Mesodermal cell (in vitro differentiated cells): ENCODE data around the gene EPHB2.

Source experiments
- H3K27ac ChIP-seq: 2 replicates; pipeline ENCODE4 v1.7.0; 2013; ENCODE audit warnings: mild to moderate bottlenecking, low read depth, low read length, moderate library complexity; ENCODE audit not compliant: severe bottlenecking
- H3K36me3 ChIP-seq: 2 replicates; pipeline ENCODE4 v1.7.1; 2013; ENCODE audit warnings: mild to moderate bottlenecking, low read length, moderate library complexity; ENCODE audit not compliant: control insufficient read depth, insufficient read depth
- H3K4me1 ChIP-seq: one replicate; pipeline ENCODE4 v1.7.1; 2013; ENCODE audit warnings: mild to moderate bottlenecking, low read length; ENCODE audit not compliant: insufficient read depth, control insufficient read depth, poor library complexity, severe bottlenecking
- H3K4me3 ChIP-seq: 2 replicates; pipeline ENCODE4 v1.7.0; 2013; ENCODE audit warnings: low read length, control low read depth, mild to moderate bottlenecking; ENCODE audit not compliant: insufficient read depth, poor library complexity, severe bottlenecking; ENCODE audit errors: extremely low read depth
- H3K9me3 ChIP-seq: 2 replicates; pipeline ENCODE4 v1.7.1; 2013; ENCODE audit warnings: mild to moderate bottlenecking, low read length, moderate library complexity; ENCODE audit not compliant: control insufficient read depth
- WGBS, 2 experiments: methylation state at CpG; one replicate each; pipeline ENCODE4 v1.1.5; 2013; ENCODE audit warnings: missing lambda C conversion rate in 2 of 2; ENCODE audit not compliant: insufficient coverage in 2 of 2; 5-methylcytosine and 5-hydroxymethylcytosine counted together

The EPHB2 gene

DNA sequence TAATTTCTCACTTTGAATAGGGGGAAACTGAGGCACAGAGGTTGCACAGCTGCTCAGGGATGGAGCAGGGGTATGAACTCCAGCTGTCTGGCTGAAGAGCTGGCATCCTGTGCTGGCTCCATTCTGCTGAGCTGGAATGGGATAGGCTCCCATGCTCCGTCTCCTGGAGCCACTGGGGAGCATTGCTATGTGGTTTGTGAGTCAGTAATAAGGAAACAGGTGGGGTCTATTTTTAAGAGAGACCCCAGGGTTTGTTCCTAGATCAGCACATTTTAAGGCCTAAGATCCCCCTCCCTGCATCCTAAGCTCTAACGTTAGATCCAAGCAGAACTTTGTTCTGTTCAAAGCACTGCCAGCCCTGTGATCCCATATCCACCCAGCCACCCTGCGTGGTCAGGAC is 189.8 kb downstream of the EPHB2 start:
- Histone ChIP-seq H3K36me3 (no peaks in the 10 kb centered on the region), H3K27ac (no peak overlapping the region), H3K4me3 (no peak overlapping the region), H3K4me1 (no peaks in the 10 kb centered on the region), H3K9me3 (no peaks in the 10 kb centered on the region)
- 71 to 96% methylated on average over 2 of the region's 3 CpGs for WGBS, 2 experiments

DNA sequence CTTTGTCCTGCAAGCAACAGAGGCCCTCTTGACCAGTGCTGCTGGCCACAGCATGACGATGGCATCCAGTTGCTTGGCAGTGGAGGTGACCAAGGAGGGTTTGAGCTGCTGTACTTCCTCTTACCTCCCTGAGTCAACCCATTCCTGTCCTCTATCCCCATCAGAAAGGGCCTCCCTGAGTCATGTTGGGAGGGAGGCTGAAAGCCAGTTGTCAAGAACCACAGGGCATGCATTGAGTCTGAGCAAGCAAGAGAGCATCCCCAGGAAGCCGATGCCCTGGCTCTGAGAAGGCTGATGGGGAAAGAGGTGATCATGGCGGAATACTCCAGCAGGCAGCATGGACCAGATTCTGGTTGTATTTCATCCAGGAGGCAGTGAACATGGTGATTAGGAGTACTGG is 192.5 kb downstream of the EPHB2 start:
- H3K27ac ChIP-seq: no peak overlapping the region
- 96 to 100% methylated on average over 2 to 3 of the region's 3 CpGs for WGBS, 2 experiments
- no peak overlapping the region for H3K4me3 ChIP-seq
- H3K4me1 ChIP-seq: no peaks in the 10 kb centered on the region
- H3K9me3 ChIP-seq: no peaks in the 10 kb centered on the region
- no peaks in the 10 kb centered on the region for H3K36me3 ChIP-seq

DNA sequence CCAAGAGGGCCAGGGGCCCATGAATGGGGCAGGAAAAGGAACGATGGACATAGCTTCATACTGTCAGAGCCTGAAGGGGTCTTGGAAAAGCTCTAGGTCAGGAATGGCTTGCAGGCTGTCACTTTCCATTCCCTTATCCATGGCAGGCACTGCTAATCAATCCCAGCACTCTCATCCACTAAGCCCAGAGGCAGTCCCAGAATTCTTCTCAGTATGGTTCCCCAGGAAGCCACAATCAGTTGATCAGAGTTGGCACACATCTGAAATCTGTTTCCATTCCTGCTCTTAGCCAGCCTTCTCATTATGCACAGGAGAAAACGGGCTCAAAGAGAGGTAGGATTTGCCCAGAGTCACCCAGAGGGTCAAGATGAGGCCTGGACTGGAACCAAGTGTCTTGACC is 196.3 kb downstream of the EPHB2 start:
- Histone ChIP-seq H3K9me3 (no peaks in the 10 kb centered on the region), H3K27ac (no peak overlapping the region), H3K4me3 (no peak overlapping the region), H3K4me1 (no peaks in the 10 kb centered on the region), H3K36me3 (peaks cover 3% of the 10 kb centered on the region)
- WGBS, 2 experiments: 89 to 94% methylated on average over 1 to 2 of the region's 2 CpGs

DNA sequence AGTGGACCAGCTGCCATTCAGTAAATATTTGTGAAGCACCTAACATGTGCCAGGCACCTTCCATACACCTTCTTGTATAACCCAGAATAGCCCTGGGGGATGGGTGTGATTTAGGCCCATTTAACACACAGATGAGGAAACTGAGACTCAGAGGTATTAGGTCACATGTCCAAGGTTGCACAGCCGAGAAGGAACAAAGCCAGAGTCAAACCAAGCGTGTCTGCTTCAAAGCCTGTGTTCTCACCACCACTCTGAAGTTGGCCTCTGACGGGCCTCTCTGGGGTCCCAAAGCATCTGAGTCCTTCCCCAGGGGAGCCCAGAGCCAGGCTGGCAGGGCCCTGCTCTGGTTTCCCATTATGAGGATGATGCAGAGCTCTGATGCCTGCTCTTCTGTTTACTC is 196.9 kb downstream of the EPHB2 start:
- Histone ChIP-seq H3K27ac (no peak overlapping the region), H3K4me1 (no peaks in the 10 kb centered on the region), H3K4me3 (no peak overlapping the region), H3K36me3 (peaks cover 3% of the 10 kb centered on the region), H3K9me3 (no peaks in the 10 kb centered on the region)
- 88 to 92% methylated on average over 3 of the region's 3 CpGs for WGBS, 2 experiments

DNA sequence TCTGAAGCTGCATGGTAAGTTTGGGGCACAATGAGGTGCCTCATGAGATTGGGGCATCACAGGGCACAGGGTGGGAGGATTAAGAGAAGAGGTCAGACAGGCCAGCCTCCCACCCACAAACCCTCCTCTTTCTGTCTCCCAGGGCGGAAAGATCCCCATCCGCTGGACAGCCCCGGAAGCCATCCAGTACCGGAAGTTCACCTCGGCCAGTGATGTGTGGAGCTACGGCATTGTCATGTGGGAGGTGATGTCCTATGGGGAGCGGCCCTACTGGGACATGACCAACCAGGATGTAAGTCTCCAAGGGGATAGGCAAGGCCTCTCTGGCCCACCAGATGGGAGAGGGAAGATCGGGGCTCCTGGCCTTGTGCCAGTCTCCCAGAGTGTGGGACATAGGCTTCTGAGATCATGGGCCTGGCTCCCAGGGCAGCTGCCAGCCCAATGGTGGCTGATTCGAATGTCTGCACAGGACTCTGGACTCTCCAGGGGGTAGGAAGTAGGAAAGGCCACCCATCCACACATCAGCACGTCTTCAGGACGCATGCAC is 198.3 kb downstream of the EPHB2 start:
- Histone ChIP-seq H3K9me3 (no peaks in the 10 kb centered on the region), H3K4me1 (no peaks in the 10 kb centered on the region), H3K27ac (no peak overlapping the region), H3K4me3 (no peak overlapping the region), H3K36me3 (peaks cover 3% of the 10 kb centered on the region)
- WGBS, 2 experiments: 93% methylated on average over 8 to 10 of the region's 11 CpGs

DNA sequence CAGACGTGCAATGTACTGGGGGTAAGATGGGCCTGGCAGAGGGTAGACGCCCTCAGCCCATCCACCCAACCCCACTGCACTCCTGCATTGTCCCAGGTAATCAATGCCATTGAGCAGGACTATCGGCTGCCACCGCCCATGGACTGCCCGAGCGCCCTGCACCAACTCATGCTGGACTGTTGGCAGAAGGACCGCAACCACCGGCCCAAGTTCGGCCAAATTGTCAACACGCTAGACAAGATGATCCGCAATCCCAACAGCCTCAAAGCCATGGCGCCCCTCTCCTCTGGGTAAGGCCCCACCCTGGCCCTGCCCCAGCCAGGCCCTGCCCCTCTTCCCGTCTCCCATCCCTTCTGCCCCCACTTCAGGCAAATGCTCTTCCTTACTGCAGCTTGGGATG is 199.6 kb downstream of the EPHB2 start:
- H3K36me3 ChIP-seq: peaks cover 3% of the 10 kb centered on the region

DNA sequence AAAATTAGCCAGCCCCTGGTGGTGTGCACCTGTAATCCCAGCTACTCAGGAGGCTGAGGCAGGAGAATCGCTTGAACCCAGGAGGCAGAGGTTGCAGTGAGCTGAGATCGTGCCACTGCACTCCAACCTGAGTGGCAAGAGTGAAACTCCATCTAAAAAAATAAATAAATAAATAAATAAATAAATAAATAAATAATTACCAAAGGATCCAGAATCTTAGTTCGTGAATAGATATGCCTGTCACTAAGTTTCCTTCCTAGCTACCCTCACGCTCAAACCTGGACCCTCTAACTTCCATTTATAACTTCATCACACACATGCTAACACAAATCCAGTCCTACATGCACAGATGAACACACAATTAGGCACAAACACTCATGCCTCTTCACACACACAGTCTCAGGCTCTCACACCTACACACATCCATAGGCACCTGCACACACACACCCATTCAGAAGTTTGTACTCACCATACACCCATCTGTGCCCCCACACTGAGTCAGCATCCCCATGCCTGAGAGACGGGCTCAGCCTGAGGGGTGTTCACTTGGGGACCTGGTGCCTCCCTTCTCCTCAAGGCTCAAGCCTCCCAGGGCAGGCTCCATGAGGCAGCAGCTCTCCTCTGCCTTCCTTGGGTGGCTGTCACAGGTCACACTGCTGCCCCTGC is 200.5 kb downstream of the EPHB2 start:
- 86 to 90% methylated on average over 1 to 2 of the region's 5 CpGs for WGBS, 2 experiments
- no peak overlapping the region for H3K27ac ChIP-seq
- H3K9me3 ChIP-seq: no peaks in the 10 kb centered on the region
- no peak overlapping the region for H3K4me3 ChIP-seq
- H3K36me3 ChIP-seq: peaks cover 3% of the 10 kb centered on the region
- no peaks in the 10 kb centered on the region for H3K4me1 ChIP-seq

More for the DNA sequence above, 199.6 kb downstream of the EPHB2 start:
- Histone ChIP-seq H3K4me1 (no peaks in the 10 kb centered on the region), H3K27ac (no peak overlapping the region), H3K4me3 (no peak overlapping the region), H3K9me3 (no peaks in the 10 kb centered on the region)
- 84 to 85% methylated on average over 10 to 12 of the region's 13 CpGs for WGBS, 2 experiments

DNA sequence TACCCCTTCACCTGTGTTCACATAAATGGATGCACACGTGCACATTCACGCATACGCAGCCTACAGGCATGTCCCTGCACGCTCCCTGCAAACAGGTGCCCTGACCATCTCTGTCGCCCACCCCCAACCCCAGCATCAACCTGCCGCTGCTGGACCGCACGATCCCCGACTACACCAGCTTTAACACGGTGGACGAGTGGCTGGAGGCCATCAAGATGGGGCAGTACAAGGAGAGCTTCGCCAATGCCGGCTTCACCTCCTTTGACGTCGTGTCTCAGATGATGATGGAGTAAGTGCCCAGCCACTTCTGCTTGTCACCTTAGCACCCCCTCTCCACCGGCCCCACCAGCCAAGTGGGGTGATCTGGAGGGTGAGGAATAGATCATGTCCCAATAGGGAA is 201.7 kb downstream of the EPHB2 start:
- Histone ChIP-seq H3K4me3 (no peak overlapping the region), H3K36me3 (peaks cover 3% of the 10 kb centered on the region), H3K27ac (no peak overlapping the region), H3K4me1 (no peaks in the 10 kb centered on the region), H3K9me3 (no peaks in the 10 kb centered on the region)
- WGBS, 2 experiments: 96 to 99% methylated on average over 12 to 13 of the region's 16 CpGs

DNA sequence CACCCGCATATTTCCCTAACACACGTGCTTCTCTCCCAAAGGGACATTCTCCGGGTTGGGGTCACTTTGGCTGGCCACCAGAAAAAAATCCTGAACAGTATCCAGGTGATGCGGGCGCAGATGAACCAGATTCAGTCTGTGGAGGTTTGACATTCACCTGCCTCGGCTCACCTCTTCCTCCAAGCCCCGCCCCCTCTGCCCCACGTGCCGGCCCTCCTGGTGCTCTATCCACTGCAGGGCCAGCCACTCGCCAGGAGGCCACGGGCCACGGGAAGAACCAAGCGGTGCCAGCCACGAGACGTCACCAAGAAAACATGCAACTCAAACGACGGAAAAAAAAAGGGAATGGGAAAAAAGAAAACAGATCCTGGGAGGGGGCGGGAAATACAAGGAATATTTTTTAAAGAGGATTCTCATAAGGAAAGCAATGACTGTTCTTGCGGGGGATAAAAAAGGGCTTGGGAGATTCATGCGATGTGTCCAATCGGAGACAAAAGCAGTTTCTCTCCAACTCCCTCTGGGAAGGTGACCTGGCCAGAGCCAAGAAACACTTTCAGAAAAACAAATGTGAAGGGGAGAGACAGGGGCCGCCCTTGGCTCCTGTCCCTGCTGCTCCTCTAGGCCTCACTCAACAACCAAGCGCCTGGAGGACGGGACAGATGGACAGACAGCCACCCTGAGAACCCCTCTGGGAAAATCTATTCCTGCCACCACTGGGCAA is 202.9 kb downstream of the EPHB2 start:
- no peaks in the 10 kb centered on the region for H3K9me3 ChIP-seq
- H3K36me3 ChIP-seq: peaks cover 3% of the 10 kb centered on the region
- H3K27ac ChIP-seq: no peak overlapping the region
- no peaks in the 10 kb centered on the region for H3K4me1 ChIP-seq
- WGBS, 2 experiments: 84 to 90% methylated on average over 21 to 23 of the region's 24 CpGs
- no peak overlapping the region for H3K4me3 ChIP-seq

DNA sequence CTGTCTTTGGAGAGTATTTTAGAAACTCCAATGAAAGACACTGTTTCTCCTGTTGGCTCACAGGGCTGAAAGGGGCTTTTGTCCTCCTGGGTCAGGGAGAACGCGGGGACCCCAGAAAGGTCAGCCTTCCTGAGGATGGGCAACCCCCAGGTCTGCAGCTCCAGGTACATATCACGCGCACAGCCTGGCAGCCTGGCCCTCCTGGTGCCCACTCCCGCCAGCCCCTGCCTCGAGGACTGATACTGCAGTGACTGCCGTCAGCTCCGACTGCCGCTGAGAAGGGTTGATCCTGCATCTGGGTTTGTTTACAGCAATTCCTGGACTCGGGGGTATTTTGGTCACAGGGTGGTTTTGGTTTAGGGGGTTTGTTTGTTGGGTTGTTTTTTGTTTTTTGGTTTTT is 203.5 kb downstream of the EPHB2 start:
- peaks cover 3% of the 10 kb centered on the region for H3K36me3 ChIP-seq
- no peaks in the 10 kb centered on the region for H3K4me1 ChIP-seq
- 96 to 99% methylated on average over 10 of the region's 10 CpGs for WGBS, 2 experiments
- H3K27ac ChIP-seq: no peak overlapping the region
- no peak overlapping the region for H3K4me3 ChIP-seq
- no peaks in the 10 kb centered on the region for H3K9me3 ChIP-seq
